ENCODE results near the gene ITFG2. TPM values are rescaled to one million over a fixed set of nuclear protein-coding genes. Genes with fewer than 3 reads are reported as not detected.

The ITFG2 gene
- total RNA-seq, 1 experiment from 2014 or later, result 41.6 TPM

GRCh38 chr12:2779281-2779680 lies 33.2 kb upstream of the ITFG2 start:
- Histone ChIP-seq H2AFZ (ENCODE audit: low read length) (no peak overlapping the region), H3K9me3 (ENCODE audit: control insufficient read depth, low read depth, low read length) (no peaks in the 10 kb centered on the region), H4K5ac (ENCODE audit: insufficient read length, low read depth, low read length) (no peak overlapping the region), H3K27me3 (ENCODE audit: insufficient read depth, low read length) (no peaks in the 10 kb centered on the region), H3K9ac (ENCODE audit: extremely low read depth, insufficient read length, low read length) (no peak overlapping the region), H2BK120ac (ENCODE audit: low read depth, low read length, poor library complexity, severe bottlenecking) (no peak overlapping the region), H2BK15ac (ENCODE audit: low read depth, low read length) (no peak overlapping the region), H4K91ac (ENCODE audit: insufficient read length, low read depth, low read length) (no peak overlapping the region), H3K4me1 (ENCODE audit: insufficient read depth, low read length) (peaks cover 17% of the 10 kb centered on the region; the same call in 1 of the 2 replicates), H3K27ac (ENCODE audit: insufficient read length, low read depth, low read length) (no peak overlapping the region), H3K23me2 (ENCODE audit: insufficient read length, low read depth, low read length, poor library complexity, severe bottlenecking) (no peaks in the 10 kb centered on the region), H2BK20ac (ENCODE audit: low read depth, low read length, poor library complexity, severe bottlenecking) (no peak overlapping the region), H2BK5ac (ENCODE audit: insufficient read length, low read length) (no peak overlapping the region), H3K23ac (ENCODE audit: insufficient read length, low read depth, low read length) (no peak overlapping the region), H2BK12ac (ENCODE audit: insufficient read length, low read depth, low read length) (no peak overlapping the region), H3K4me2 (ENCODE audit: insufficient read depth, insufficient read length, low read length) (peak overlapping the region; percentile 2), H3K56ac (ENCODE audit: insufficient read length, low read depth, low read length) (no peak overlapping the region), H3K14ac (ENCODE audit: insufficient read depth, low read length) (no peak overlapping the region), H3K79me2 (ENCODE audit: insufficient read depth, low read length) (no peaks in the 10 kb centered on the region), H3K18ac (ENCODE audit: insufficient read length, low read depth, low read length) (no peak overlapping the region), H2AK5ac (ENCODE audit: insufficient read length, low read length) (no peak overlapping the region), H4K20me1 (ENCODE audit: control insufficient read depth, insufficient read depth, insufficient read length) (no peaks in the 10 kb centered on the region), H3T11ph (ENCODE audit: low read length) (no peak overlapping the region), H3K79me1 (ENCODE audit: insufficient read depth, low read depth, low read length, poor library complexity, severe bottlenecking) (no peaks in the 10 kb centered on the region), H3K4ac (ENCODE audit: low read depth, low read length) (no peak overlapping the region), H4K8ac (replicated peaks; ENCODE audit: insufficient read length, low read depth, low read length) (no peak overlapping the region)
- Mint-ChIP-seq H3K9me3 (no peaks in the 10 kb centered on the region), H3K27ac (peak overlapping the region in 2 of 3 experiments; percentile 15 to 24; a peak in 1 of 7 replicates), H3K27me3 (ENCODE audit: low read depth) (peaks cover 11% of the 10 kb centered on the region), H3K4me3 (no peak overlapping the region), H3K4me1 (peaks cover 31 to 35% of the 10 kb centered on the region in 2 experiments), H3K36me3 (ENCODE audit: insufficient read depth in 1 of 3, low read depth in 3 of 3) (no peaks in the 10 kb centered on the region)
- WGBS (ENCODE audit: extremely low coverage, insufficient read length, low lambda C conversion rate), result no CpG with 5 or more reads among the region's 4 CpGs
- peak; percentile 60 for DNase-seq
- TF ChIP-seq CTCF (conservative IDR thresholded peaks at IDR 0.05), result no peak
